PC-9 (cell line): ENCODE results near the gene UBN1. TPM values are rescaled to one million over a fixed set of nuclear protein-coding genes. Genes with fewer than 3 reads are reported as not detected.
A peak's percentile ranks its signal among the peaks of the same experiment; 100 is the strongest.

Source experiments
- BruUV-seq: library from RNA; stranded (reverse); fragments of 400-500 nt; replicated peaks from 2 replicates; lab custom pipeline; 2021; lab: Mats Ljungman, UMichigan
- CTCF ChIA-PET: fragments of 300-600 bp; sonication (Branson Sonifier 250); formaldehyde crosslinking; loops from one replicate; lab custom pipeline; 2022; ENCODE audit warnings: antibody characterized with exemption; lab: Charles Lee
- POLR2A ChIA-PET: fragments of 300-600 bp; sonication (Branson Sonifier 250); formaldehyde crosslinking; loops from one replicate; lab custom pipeline; 2022; ENCODE audit warnings: antibody characterized with exemption; ENCODE audit not compliant: unreplicated experiment; lab: Charles Lee
- DNase-seq, 2 experiments: peaks; one replicate each; pipeline versions ENCODE4 v3.0.0 to v3.0.0-alpha.2; 2015 to 2022; ENCODE audit warnings: mixed read lengths in 1 of 2
- H2AFZ ChIP-seq: fragments of 200-600 bp; sonication (generic); 2 replicates; pipeline ENCODE4 v1.8.1; 2017; ENCODE audit warnings: antibody characterized with exemption
- H3F3A ChIP-seq: fragments of 200-600 bp; sonication (generic); 2 replicates; pipeline ENCODE4 v1.8.1; 2017; ENCODE audit warnings: antibody characterized with exemption, mild to moderate bottlenecking, low read depth; ENCODE audit not compliant: insufficient read depth
- H3K27ac ChIP-seq: fragments of 200-600 bp; sonication (generic); 2 replicates; pipeline ENCODE4 v1.6.1; 2016; ENCODE audit warnings: mixed run types
- H3K27me3 ChIP-seq: fragments of 200-600 bp; sonication (generic); 2 replicates; pipeline ENCODE4 v1.6.1; 2016; ENCODE audit warnings: low read depth, mixed run types; ENCODE audit not compliant: insufficient read depth
- H3K36me3 ChIP-seq: fragments of 200-600 bp; sonication (generic); 2 replicates; pipeline ENCODE4 v1.6.1; 2016; ENCODE audit warnings: low read depth, mixed run types
- H3K4me1 ChIP-seq: fragments of 200-600 bp; sonication (generic); replicated peaks from 2 replicates; pipeline ENCODE4 v1.6.1; 2016; ENCODE audit warnings: mixed run types; ENCODE audit not compliant: insufficient read depth
- H3K4me2 ChIP-seq: fragments of 200-600 bp; sonication (generic); 2 replicates; pipeline ENCODE4 v1.6.1; 2017; ENCODE audit warnings: mixed run types
- H3K4me3 ChIP-seq: fragments of 200-600 bp; sonication (generic); 2 replicates; pipeline ENCODE4 v1.6.1; 2016; ENCODE audit warnings: mixed run types
- H3K79me2 ChIP-seq: fragments of 200-600 bp; sonication (generic); 2 replicates; pipeline ENCODE4 v1.6.1; 2017; ENCODE audit warnings: low read depth, mixed run types
- H3K9me2 ChIP-seq: fragments of 200-600 bp; sonication (generic); 2 replicates; pipeline ENCODE4 v1.8.1; 2017; ENCODE audit warnings: mild to moderate bottlenecking; ENCODE audit not compliant: insufficient read depth
- H3K9me3 ChIP-seq: fragments of 200-600 bp; sonication (generic); 2 replicates; pipeline ENCODE4 v1.8.1; 2016; ENCODE audit warnings: low read depth; ENCODE audit not compliant: insufficient read depth
- H4K20me1 ChIP-seq: fragments of 200-600 bp; sonication (generic); 2 replicates; pipeline ENCODE4 v1.8.1; 2017; ENCODE audit not compliant: insufficient read depth
- EZH2 ChIP-seq: fragments of 200-600 bp; sonication (generic); IDR thresholded peaks from 2 replicates; pipeline ENCODE4 v1.8.0; 2017; ENCODE audit warnings: antibody characterized with exemption, low read depth
- intact Hi-C: fragments of 100-400 bp; cut with micrococcal nuclease; formaldehyde crosslinking; loops from one replicate; pipeline ENCODE4 v1.10.0; 2022; ENCODE audit not compliant: unreplicated experiment
- total RNA-seq: library from RNA; stranded (reverse); gene quantifications from 2 replicates; pipeline ENCODE4 v1.2.3, GENCODE V29; 2021
- TF ChIP-seq, protein P1 (sequence below): fragments of 200-600 bp; sonication (generic); conservative IDR thresholded peaks from 2 replicates; pipeline ENCODE4 v1.6.1; 2017; ENCODE audit warnings: mixed run types, antibody characterized with exemption, mild to moderate bottlenecking, moderate library complexity

The UBN1 gene
- total RNA-seq, 1 experiment from 2014 or later, result 44.1 TPM

DNA sequence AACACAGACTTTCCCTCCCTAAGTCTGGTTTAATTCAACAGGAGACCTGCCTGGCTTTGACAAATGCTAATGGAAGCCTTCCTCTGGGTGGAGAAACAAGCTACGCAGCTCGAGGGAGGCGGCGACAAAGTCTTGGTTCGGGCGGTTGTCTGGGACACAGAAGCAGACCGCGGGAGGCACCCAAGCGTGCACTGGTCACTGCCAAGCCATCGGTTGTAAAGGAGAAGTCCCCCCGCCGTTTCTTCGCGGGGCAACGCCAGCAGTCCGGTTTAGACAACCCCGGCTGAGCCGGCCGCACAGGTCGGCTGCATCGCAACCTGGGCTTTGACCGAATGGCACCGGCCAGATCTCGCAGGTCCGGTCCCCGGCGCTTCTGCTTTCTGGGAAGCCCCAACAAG lies 779 bp upstream of the UBN1 start:
- peaks cover 50% of the 10 kb centered on the region for H3F3A ChIP-seq
- peaks cover 26% of the 10 kb centered on the region; the same call in 1 of the 2 replicates for H4K20me1 ChIP-seq
- peaks cover 41% of the 10 kb centered on the region for H3K4me1 ChIP-seq
- no TSS peak for BruUV-seq
- TF ChIP-seq EZH2, result no peak
- TF ChIP-seq, protein P1, sequence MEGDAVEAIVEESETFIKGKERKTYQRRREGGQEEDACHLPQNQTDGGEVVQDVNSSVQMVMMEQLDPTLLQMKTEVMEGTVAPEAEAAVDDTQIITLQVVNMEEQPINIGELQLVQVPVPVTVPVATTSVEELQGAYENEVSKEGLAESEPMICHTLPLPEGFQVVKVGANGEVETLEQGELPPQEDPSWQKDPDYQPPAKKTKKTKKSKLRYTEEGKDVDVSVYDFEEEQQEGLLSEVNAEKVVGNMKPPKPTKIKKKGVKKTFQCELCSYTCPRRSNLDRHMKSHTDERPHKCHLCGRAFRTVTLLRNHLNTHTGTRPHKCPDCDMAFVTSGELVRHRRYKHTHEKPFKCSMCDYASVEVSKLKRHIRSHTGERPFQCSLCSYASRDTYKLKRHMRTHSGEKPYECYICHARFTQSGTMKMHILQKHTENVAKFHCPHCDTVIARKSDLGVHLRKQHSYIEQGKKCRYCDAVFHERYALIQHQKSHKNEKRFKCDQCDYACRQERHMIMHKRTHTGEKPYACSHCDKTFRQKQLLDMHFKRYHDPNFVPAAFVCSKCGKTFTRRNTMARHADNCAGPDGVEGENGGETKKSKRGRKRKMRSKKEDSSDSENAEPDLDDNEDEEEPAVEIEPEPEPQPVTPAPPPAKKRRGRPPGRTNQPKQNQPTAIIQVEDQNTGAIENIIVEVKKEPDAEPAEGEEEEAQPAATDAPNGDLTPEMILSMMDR, result no peak
- H3K4me3 ChIP-seq, result peak overlapping the region; percentile 94
- DNase-seq, result peak; percentile 44 to 67
- intact Hi-C loops, result loop anchor here (2.0 kb wide), 1 partner anchor 36 kb away; no protein-coding TSS in a partner anchor
- POLR2A ChIA-PET, result interaction anchor here (0.6 to 0.7 kb wide), 2 partner anchors 185 to 251 kb away, joined by 3 to 6 read pairs; partner anchors contain the start of gene EEF2KMT
- no peaks in the 10 kb centered on the region for H3K9me3 ChIP-seq
- CTCF ChIA-PET, result no interaction called here
- H2AFZ ChIP-seq, result peak overlapping the region; percentile 73; the same call in 1 of the 2 replicates
- peaks cover 80% of the 10 kb centered on the region for H3K79me2 ChIP-seq
- H3K27me3 ChIP-seq, result no peaks in the 10 kb centered on the region
- H3K27ac ChIP-seq, result 0 out of 2 replicates have a peak overlapping the region, but pooled peaks have one; percentile 7
- H3K4me2 ChIP-seq, result peak overlapping the region; percentile 93
- peaks cover 27% of the 10 kb centered on the region for H3K36me3 ChIP-seq
- H3K9me2 ChIP-seq, result no peaks in the 10 kb centered on the region

DNA sequence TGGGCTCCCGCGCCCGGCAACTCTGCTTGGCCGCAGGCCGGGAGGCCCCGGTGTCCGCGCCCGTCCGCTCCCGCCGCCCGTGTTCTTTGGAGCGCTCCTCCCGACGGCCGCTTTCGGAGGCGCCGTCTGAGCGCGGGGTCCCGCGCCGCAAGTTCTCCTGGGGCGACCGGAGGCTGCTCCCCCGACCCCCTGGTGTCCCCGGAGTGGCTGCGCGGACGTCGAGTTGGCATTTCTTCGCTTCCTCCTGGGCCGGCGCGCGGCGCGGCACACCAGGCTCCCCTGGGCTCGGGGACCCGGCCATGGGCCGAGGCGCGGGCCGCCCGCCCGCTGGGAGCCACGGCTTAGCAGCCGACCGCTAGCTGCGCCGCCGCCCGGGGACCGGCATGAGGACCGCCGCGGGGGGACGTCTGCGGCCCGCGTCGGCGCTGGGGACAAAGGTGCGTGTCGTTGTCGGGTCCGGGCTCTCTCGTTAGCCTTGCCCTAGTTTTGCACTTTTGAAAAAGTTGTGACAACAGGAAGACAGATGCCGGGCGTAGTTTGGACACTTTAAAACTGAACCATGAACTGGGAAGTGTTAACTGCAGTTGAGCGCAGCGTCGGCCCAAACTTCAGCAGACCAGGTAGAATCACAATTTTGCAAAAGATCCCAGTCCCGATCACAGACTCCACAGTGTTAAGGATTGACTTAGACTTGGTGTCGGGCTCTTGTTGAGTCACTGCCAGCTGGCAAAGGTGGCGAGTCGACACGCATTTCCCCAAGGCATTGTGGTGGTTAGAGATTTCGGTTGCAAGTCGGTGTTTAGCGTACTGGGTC lies 700 bp downstream of the UBN1 start:
- Histone ChIP-seq H3K9me2 (no peaks in the 10 kb centered on the region), H3K4me3 (peak overlapping the region; percentile 94), H3F3A (peaks cover 43% of the 10 kb centered on the region), H3K27ac (0 out of 2 replicates have a peak overlapping the region, but pooled peaks have one; percentile 16), H2AFZ (peak overlapping the region; percentile 74), H4K20me1 (peaks cover 30% of the 10 kb centered on the region), H3K9me3 (no peaks in the 10 kb centered on the region), H3K4me1 (peaks cover 54% of the 10 kb centered on the region), H3K36me3 (peaks cover 15% of the 10 kb centered on the region), H3K27me3 (no peaks in the 10 kb centered on the region), H3K4me2 (peak overlapping the region; percentile 85), H3K79me2 (peaks cover 86% of the 10 kb centered on the region)
- intact Hi-C loops, result loop anchor here (1.0 to 2.0 kb wide), 3 partner anchors 35 to 108 kb away; no protein-coding TSS in a partner anchor
- ChIA-PET CTCF (no interaction called here), POLR2A (interaction anchor here (0.6 to 0.7 kb wide), 3 partner anchors 110 to 250 kb away, joined by 3 to 7 read pairs (median 4); partner anchors contain the start of gene SEC14L5)
- TF ChIP-seq, protein P1, result no peak
- TF ChIP-seq EZH2, result no peak
- TSS peak; percentile 48 for BruUV-seq
- DNase-seq, result peak; percentile 48 to 71

DNA sequence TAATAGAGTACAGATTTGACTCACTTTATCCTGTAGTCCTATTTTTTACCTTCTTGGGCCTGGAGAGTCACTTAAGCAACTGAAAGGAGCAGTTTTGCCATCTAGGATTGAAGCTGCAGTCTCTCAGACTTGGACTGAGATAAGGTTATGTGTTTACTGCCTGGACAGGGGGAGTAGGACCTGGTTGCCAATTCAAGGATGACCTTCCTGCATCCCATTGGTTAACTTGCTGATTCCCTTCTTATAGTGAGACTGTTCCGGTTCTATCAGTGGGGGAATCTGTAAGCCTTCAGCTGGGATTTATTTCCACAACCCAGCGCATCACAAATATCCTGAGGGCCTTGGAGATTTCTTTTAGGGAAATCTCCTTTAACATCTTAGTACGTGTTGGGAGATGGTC lies 2.9 kb downstream of the UBN1 start:
- Histone ChIP-seq H3K4me2 (peak overlapping the region; percentile 85), H3K4me3 (peak overlapping the region; percentile 28; the same call in 1 of the 2 replicates), H3K9me3 (no peaks in the 10 kb centered on the region), H3F3A (peaks cover 35% of the 10 kb centered on the region), H3K4me1 (peaks cover 54% of the 10 kb centered on the region), H3K36me3 (peaks cover 9% of the 10 kb centered on the region), H4K20me1 (peaks cover 30% of the 10 kb centered on the region), H3K79me2 (peaks cover 77% of the 10 kb centered on the region), H3K27ac (no peak overlapping the region), H3K27me3 (no peaks in the 10 kb centered on the region), H2AFZ (no peak overlapping the region), H3K9me2 (no peaks in the 10 kb centered on the region)
- DNase-seq, result no peak
- CTCF ChIA-PET, result no interaction called here
- no peak for TF ChIP-seq EZH2
- TF ChIP-seq, protein P1, result no peak
- BruUV-seq, result no TSS peak
- intact Hi-C loops, result no loop called here
- POLR2A ChIA-PET, result interaction anchor here (0.5 kb wide), 1 partner anchor 386 kb away, joined by 3 read pairs; no protein-coding TSS in a partner anchor
